Trophoblast cell (in vitro differentiated cells and primary cell): ENCODE measurements around the gene CPNE4.

ENCODE experiments used
- DNase-seq, 2 donors: peaks; one replicate each; pipeline ENCODE4 v3.0.0-alpha.2; 2016
- H2AFZ ChIP-seq: 2 replicates; pipeline ENCODE4 v1.6.1; 2013; ENCODE audit warnings: low read length, moderate library complexity, mild to moderate bottlenecking; ENCODE audit not compliant: insufficient read depth, poor library complexity
- H2AK5ac ChIP-seq: 2 replicates; pipeline ENCODE4 v1.6.1; 2013; ENCODE audit warnings: mild to moderate bottlenecking, low read length
- H2BK120ac ChIP-seq: 2 replicates; pipeline ENCODE4 v1.6.1; 2013; ENCODE audit warnings: low read length, mild to moderate bottlenecking, moderate library complexity; ENCODE audit not compliant: insufficient read depth, poor library complexity
- H2BK12ac ChIP-seq: 2 replicates; pipeline ENCODE4 v1.6.1; 2013; ENCODE audit warnings: mild to moderate bottlenecking, low read length, moderate library complexity
- H2BK5ac ChIP-seq: 2 replicates; pipeline ENCODE4 v1.6.1; 2013; ENCODE audit warnings: low read length, low read depth, moderate library complexity, mild to moderate bottlenecking; ENCODE audit not compliant: poor library complexity
- H3K14ac ChIP-seq: 2 replicates; pipeline ENCODE4 v1.6.1; 2013; ENCODE audit warnings: mild to moderate bottlenecking, low read length
- H3K18ac ChIP-seq: 2 replicates; pipeline ENCODE4 v1.6.1; 2013; ENCODE audit warnings: mild to moderate bottlenecking, low read length
- H3K23ac ChIP-seq: 2 replicates; pipeline ENCODE4 v1.6.1; 2013; ENCODE audit warnings: low read length
- H3K27ac ChIP-seq: 2 replicates; pipeline ENCODE4 v1.5.1; 2013; ENCODE audit warnings: low read depth, mild to moderate bottlenecking, inconsistent platforms, low read length, moderate library complexity
- H3K27me3 ChIP-seq: 2 replicates; pipeline ENCODE4 v1.6.1; 2013; ENCODE audit warnings: inconsistent platforms, mild to moderate bottlenecking, low read length, moderate library complexity; ENCODE audit not compliant: insufficient read depth
- H3K36me3 ChIP-seq, 2 experiments: 1 replicate in 1 of 2; 2 replicates in 1 of 2; pipeline ENCODE4 v1.6.1; 2013; ENCODE audit warnings: low read length in 2 of 2, mild to moderate bottlenecking in 2 of 2, moderate library complexity in 1 of 2; ENCODE audit not compliant: insufficient read depth in 2 of 2, control insufficient read depth in 1 of 2
- H3K4ac ChIP-seq: 2 replicates; pipeline ENCODE4 v1.6.1; 2013; ENCODE audit warnings: low read depth, mild to moderate bottlenecking, low read length, moderate library complexity
- H3K4me1 ChIP-seq, 2 experiments: 1 replicate in 1 of 2; 2 replicates in 1 of 2; pipeline ENCODE4 v1.6.1; 2013; ENCODE audit warnings: low read length in 2 of 2, mild to moderate bottlenecking in 2 of 2, moderate library complexity in 1 of 2; ENCODE audit not compliant: insufficient read depth in 2 of 2, control insufficient read depth in 1 of 2
- H3K4me2 ChIP-seq: 2 replicates; pipeline ENCODE4 v1.6.1; 2013; ENCODE audit warnings: inconsistent platforms, mild to moderate bottlenecking, low read length, moderate library complexity
- H3K4me3 ChIP-seq: 2 replicates; pipeline ENCODE4 v1.5.1; 2013; ENCODE audit warnings: mild to moderate bottlenecking, low read depth, low read length, inconsistent platforms
- H3K79me1 ChIP-seq: one replicate; pipeline ENCODE4 v1.6.1; 2013; ENCODE audit warnings: low read length
- H3K79me2 ChIP-seq: 2 replicates; pipeline ENCODE4 v1.6.1; 2013; ENCODE audit warnings: low read length, mild to moderate bottlenecking; ENCODE audit not compliant: control insufficient read depth, insufficient read depth, poor library complexity
- H3K9ac ChIP-seq: 2 replicates; pipeline ENCODE4 v1.6.1; 2013; ENCODE audit warnings: mild to moderate bottlenecking, low read length
- H3K9me3 ChIP-seq: 2 replicates; pipeline ENCODE4 v1.6.1; 2013; ENCODE audit warnings: low read depth, mild to moderate bottlenecking, control low read depth, inconsistent platforms, low read length; ENCODE audit not compliant: insufficient read depth
- H4K12ac ChIP-seq: 2 replicates; pipeline ENCODE4 v1.6.1; 2013; ENCODE audit warnings: low read depth, mild to moderate bottlenecking, low read length, moderate library complexity
- H4K8ac ChIP-seq: 2 replicates; pipeline ENCODE4 v1.6.1; 2013; ENCODE audit warnings: low read depth, mild to moderate bottlenecking, low read length, moderate library complexity
- H4K91ac ChIP-seq: one replicate; pipeline ENCODE4 v1.6.1; 2013; ENCODE audit warnings: low read depth, mild to moderate bottlenecking, low read length, moderate library complexity
- WGBS: extraction: QIAGEN DNeasy Blood & Tissue Kit; methylation state at CpG from one replicate; pipeline ENCODE4 v1.1.7; 2013; ENCODE audit warnings: missing lambda C conversion rate; ENCODE audit not compliant: insufficient read length, insufficient coverage; ENCODE audit errors: extremely low coverage; 5-methylcytosine and 5-hydroxymethylcytosine counted together

CPNE4 gene

GRCh38 chr3:131705099-131705498 is 329.7 kb downstream of the CPNE4 start:
- Histone ChIP-seq H3K36me3 (no peaks in the 10 kb centered on the region), H3K79me2 (no peaks in the 10 kb centered on the region), H3K27me3 (no peaks in the 10 kb centered on the region), H3K4me2 (no peak overlapping the region), H3K23ac (no peak overlapping the region), H3K14ac (peak overlapping the region; percentile 64), H3K79me1 (no peaks in the 10 kb centered on the region), H3K9me3 (no peaks in the 10 kb centered on the region), H3K4me1 (peaks cover 0 to 5% of the 10 kb centered on the region in 2 experiments), H4K12ac (no peak overlapping the region), H2BK120ac (no peak overlapping the region), H3K18ac (no peak overlapping the region), H3K27ac (no peak overlapping the region), H4K91ac (peak overlapping the region; percentile 41), H3K4me3 (no peak overlapping the region), H3K9ac (no peak overlapping the region), H2AK5ac (no peak overlapping the region), H2BK12ac (peak overlapping the region; percentile 33), H2BK5ac (no peak overlapping the region), H2AFZ (no peak overlapping the region), H3K4ac (no peak overlapping the region), H4K8ac (no peak overlapping the region)
- WGBS = no CpG with 5 or more reads among the region's 1 CpG
- DNase-seq = no peak

GRCh38 chr3:131704098-131704497 is 330.7 kb downstream of the CPNE4 start:
- Histone ChIP-seq H4K91ac (no peak overlapping the region), H3K23ac (no peak overlapping the region), H2AK5ac (no peak overlapping the region), H3K4me1 (peaks cover 0 to 5% of the 10 kb centered on the region in 2 experiments), H2BK5ac (no peak overlapping the region), H3K18ac (no peak overlapping the region), H3K14ac (no peak overlapping the region), H3K79me1 (no peaks in the 10 kb centered on the region), H4K8ac (no peak overlapping the region), H3K9me3 (no peaks in the 10 kb centered on the region), H3K27me3 (no peaks in the 10 kb centered on the region), H3K4me2 (no peak overlapping the region), H4K12ac (no peak overlapping the region), H3K9ac (no peak overlapping the region), H2BK12ac (no peak overlapping the region), H3K36me3 (no peaks in the 10 kb centered on the region), H3K4ac (no peak overlapping the region), H3K79me2 (no peaks in the 10 kb centered on the region), H3K4me3 (no peak overlapping the region), H2AFZ (no peak overlapping the region), H3K27ac (no peak overlapping the region), H2BK120ac (no peak overlapping the region)
- DNase-seq = no peak
- whole genome bisulfite sequencing = no CpG with 5 or more reads among the region's 2 CpGs

- H3K23ac ChIP-seq = no peak overlapping the region
- WGBS = no CpG with 5 or more reads among the region's 2 CpGs
Measured at GRCh38 chr3:131702146-131702545, 332.7 kb downstream of the CPNE4 start.

GRCh38 chr3:131701153-131701770 is 333.6 kb downstream of the CPNE4 start:
- no peaks in the 10 kb centered on the region for H3K79me2 ChIP-seq
- H3K23ac ChIP-seq = no peak overlapping the region
- no peaks in the 10 kb centered on the region for H3K9me3 ChIP-seq
- no peak overlapping the region for H3K4me2 ChIP-seq
- no peak overlapping the region for H3K4ac ChIP-seq
- no peaks in the 10 kb centered on the region for H3K36me3 ChIP-seq
- H2AFZ ChIP-seq = no peak overlapping the region
- no peak overlapping the region for H3K18ac ChIP-seq
- peak; percentile 12 to 54 for DNase-seq
- H3K14ac ChIP-seq = no peak overlapping the region
- no peak overlapping the region for H4K91ac ChIP-seq
- H3K4me3 ChIP-seq = no peak overlapping the region
- no peak overlapping the region for H2AK5ac ChIP-seq
- no peak overlapping the region for H2BK5ac ChIP-seq
- H4K8ac ChIP-seq = no peak overlapping the region
- H3K27ac ChIP-seq = no peak overlapping the region
- no peak overlapping the region for H2BK12ac ChIP-seq
- no peaks in the 10 kb centered on the region for H3K27me3 ChIP-seq
- H2BK120ac ChIP-seq = no peak overlapping the region
- no CpG with 5 or more reads among the region's 2 CpGs for WGBS
- H3K4me1 ChIP-seq = peaks cover 0 to 5% of the 10 kb centered on the region in 2 experiments
- H4K12ac ChIP-seq = no peak overlapping the region
- H3K9ac ChIP-seq = no peak overlapping the region
- H3K79me1 ChIP-seq = no peaks in the 10 kb centered on the region

More at GRCh38 chr3:131702146-131702545, 332.7 kb downstream of the CPNE4 start:
- H3K9me3 ChIP-seq = no peaks in the 10 kb centered on the region
- no peak overlapping the region for H3K9ac ChIP-seq
- no peak overlapping the region for H3K4ac ChIP-seq
- no peak overlapping the region for H4K8ac ChIP-seq
- H3K27me3 ChIP-seq = no peaks in the 10 kb centered on the region
- H3K27ac ChIP-seq = no peak overlapping the region
- H2BK120ac ChIP-seq = no peak overlapping the region
- no peak overlapping the region for H2AFZ ChIP-seq
- no peak overlapping the region for H3K4me3 ChIP-seq
- H3K18ac ChIP-seq = no peak overlapping the region
- H3K79me2 ChIP-seq = no peaks in the 10 kb centered on the region
- H3K4me1 ChIP-seq = peaks cover 0 to 5% of the 10 kb centered on the region in 2 experiments
- no peaks in the 10 kb centered on the region for H3K79me1 ChIP-seq
- H3K36me3 ChIP-seq = no peaks in the 10 kb centered on the region
- no peak overlapping the region for H3K14ac ChIP-seq
- no peak overlapping the region for H2BK5ac ChIP-seq
- H2AK5ac ChIP-seq = no peak overlapping the region
- H3K4me2 ChIP-seq = no peak overlapping the region
- H4K91ac ChIP-seq = no peak overlapping the region
- H4K12ac ChIP-seq = no peak overlapping the region
- no peak overlapping the region for H2BK12ac ChIP-seq
- DNase-seq = no peak
